NCI-H2227 (cell line): ENCODE measurements around the gene THUMPD3.

ENCODE experiments used
- DNase-seq: peaks from one replicate; lab custom pipeline; 2025; ENCODE audit not compliant: unreplicated experiment; lab: John Stamatoyannopoulos, UW

THUMPD3 gene

GRCh38 chr3:9352917-9353752 lies 9.7 kb upstream of the THUMPD3 start:
- peak; percentile 28 for DNase-seq

- no peak for DNase-seq
Observed at GRCh38 chr3:9361691-9362388, 1.0 kb upstream of the THUMPD3 start.

GRCh38 chr3:9369508-9369907 lies 6.7 kb downstream of the THUMPD3 start:
- no peak for DNase-seq

DNA sequence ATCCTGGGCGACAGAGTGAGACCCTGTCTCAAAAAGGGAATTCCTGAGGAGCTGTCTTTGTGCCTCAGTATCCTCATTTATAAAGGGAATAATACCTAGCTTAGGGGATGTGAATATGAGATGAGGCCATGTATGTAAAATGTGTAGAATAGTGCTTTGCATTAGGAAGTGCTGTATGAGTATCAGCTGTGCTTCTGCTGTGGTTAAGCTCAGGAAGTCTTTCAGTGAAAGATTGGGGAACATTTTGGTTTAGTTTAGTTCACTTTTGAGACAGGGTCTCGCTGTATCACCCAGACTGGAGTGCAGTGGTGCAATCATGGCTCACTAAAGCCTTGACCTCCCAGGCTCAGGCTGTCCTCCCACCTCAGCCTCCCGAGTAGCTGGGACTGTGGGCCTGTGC lies 10.6 kb downstream of the THUMPD3 start:
- DNase-seq = no peak

DNA sequence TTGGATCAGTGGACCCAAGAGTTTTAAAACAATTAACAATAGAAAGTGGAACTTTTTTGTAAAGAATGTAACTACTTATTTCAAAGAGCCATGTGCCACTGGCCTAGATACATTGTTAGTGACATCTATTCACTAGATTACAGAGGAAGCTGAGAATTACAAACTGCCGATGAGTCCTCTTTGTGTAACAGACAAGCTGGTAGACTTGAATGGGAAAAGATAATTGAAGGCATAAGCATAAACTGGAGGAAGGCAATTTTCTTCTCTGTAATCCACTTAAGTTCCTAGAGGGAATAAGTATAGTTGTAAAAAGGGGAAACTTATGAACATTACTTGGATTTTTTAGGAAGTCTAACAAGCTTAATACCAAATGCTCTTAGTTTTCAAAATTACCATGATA lies 15.1 kb downstream of the THUMPD3 start:
- peak; percentile 24 for DNase-seq

DNA sequence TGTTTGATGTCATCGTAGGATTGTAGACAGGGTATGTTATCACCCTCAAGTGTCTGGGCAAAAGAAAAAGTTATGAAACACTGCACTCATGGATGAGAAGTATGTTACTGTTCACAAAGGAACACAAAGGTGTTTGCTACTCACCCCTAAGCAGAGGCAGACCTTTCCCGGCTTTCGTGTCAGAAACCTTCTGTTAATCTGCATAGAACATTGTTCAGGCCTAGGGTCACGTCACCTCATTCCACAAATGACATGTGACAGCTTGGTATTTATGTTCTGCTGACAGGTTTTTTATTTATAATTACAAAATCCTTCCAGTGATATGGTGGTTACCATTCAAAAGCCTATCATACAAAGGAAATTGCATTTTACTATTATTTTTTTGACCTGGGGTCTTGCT lies 16.5 kb downstream of the THUMPD3 start:
- no peak for DNase-seq

DNA sequence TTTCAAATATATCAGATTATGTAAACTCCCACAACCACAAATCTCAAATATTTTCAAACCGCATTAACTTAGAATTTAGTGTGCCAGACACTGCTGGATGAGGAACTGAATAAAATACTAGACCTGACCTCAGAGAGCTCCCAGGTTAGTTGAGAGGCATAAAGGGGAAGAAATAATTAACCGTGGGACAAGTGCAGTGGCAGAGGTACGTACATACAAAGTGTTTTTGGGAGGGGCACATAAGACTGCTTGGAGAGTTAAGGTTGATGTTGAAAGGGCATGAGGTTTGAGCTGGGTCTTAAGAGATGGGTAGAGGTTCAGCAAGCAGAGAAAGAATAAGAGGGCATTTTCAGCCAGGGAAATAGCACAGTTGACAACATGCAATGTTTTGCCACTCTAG lies 17.2 kb downstream of the THUMPD3 start:
- DNase-seq = no peak

- no peak for DNase-seq
Observed at GRCh38 chr3:9384141-9384828, 21.4 kb downstream of the THUMPD3 start.

GRCh38 chr3:9385187-9386077 lies 22.6 kb downstream of the THUMPD3 start:
- no peak for DNase-seq

GRCh38 chr3:9386078-9386459 lies 23.2 kb downstream of the THUMPD3 start:
- no peak for DNase-seq

GRCh38 chr3:9386501-9387321 lies 23.9 kb downstream of the THUMPD3 start:
- no peak for DNase-seq

GRCh38 chr3:9387322-9387655 lies 24.4 kb downstream of the THUMPD3 start:
- DNase-seq = no peak

GRCh38 chr3:9388142-9388541 lies 25.3 kb downstream of the THUMPD3 start:
- DNase-seq = no peak

GRCh38 chr3:9388562-9389272 lies 25.9 kb downstream of the THUMPD3 start:
- no peak for DNase-seq

- DNase-seq = no peak
Observed at GRCh38 chr3:9390265-9390888, 27.5 kb downstream of the THUMPD3 start.

DNA sequence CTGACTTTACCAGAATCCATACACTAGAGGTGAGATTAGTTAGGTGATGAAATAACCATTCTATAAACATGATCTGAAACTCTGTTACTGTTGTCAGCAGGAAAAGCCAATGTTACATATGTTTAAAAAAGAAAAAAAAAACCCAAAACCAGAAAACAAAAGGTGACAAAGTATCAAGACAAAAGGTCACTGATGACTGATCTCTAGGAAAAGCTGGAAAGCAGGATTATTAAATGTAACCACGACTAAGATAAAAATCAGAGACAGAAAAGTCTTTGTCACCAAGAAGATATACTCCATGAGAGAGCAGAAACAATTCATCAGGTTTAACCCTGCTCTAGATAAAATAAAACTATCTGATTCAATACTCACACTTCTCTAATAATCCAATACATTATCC lies 29.2 kb downstream of the THUMPD3 start:
- no peak for DNase-seq

- no peak for DNase-seq
Observed at GRCh38 chr3:9395570-9396300, 32.9 kb downstream of the THUMPD3 start.

- DNase-seq = peak; percentile 97
Observed at GRCh38 chr3:9396301-9396631, 33.4 kb downstream of the THUMPD3 start.
